Choroid plexus epithelial cell (primary cell): Measurements from ENCODE around the gene FRY.

Experiments
- DNase-seq: peaks from one replicate; pipeline ENCODE4 v3.0.0-alpha.2; 2010; ENCODE audit warnings: low read depth
- H3K4me3 ChIP-seq: 2 replicates; pipeline ENCODE4 v1.5.1; 2011; ENCODE audit warnings: low read depth, mild to moderate bottlenecking, control low read depth, low read length, moderate library complexity
- CTCF ChIP-seq: conservative IDR thresholded peaks from 2 replicates; pipeline ENCODE4 v1.5.1; 2011; ENCODE audit warnings: low read depth, mild to moderate bottlenecking, control low read depth, inconsistent platforms, low read length, moderate library complexity

The FRY gene

GRCh38 chr13:32315238-32316027, 283.9 kb downstream of the FRY start, which contains the start of the genes BRCA2 and ZAR1L:
Gene BRCA2, plus strand, starts transcription at chr13:32315508. Its CDS starts 953 bp downstream, at chr13:32316461.
Gene ZAR1L, minus strand, starts transcription at chr13:32315363. Its CDS starts 3,438 bp downstream, at chr13:32311925.
- peak; percentile 3 for TF ChIP-seq CTCF
- DNase-seq: peak; percentile 93
- peak within 1 kb of the TSS; percentile 75 for H3K4me3 ChIP-seq

GRCh38 chr13:32316028-32316339, 284.4 kb downstream of the FRY start:
- peak overlapping the region; percentile 75 for H3K4me3 ChIP-seq
- DNase-seq: no peak
- TF ChIP-seq CTCF: no peak

GRCh38 chr13:32316501-32316900, 284.9 kb downstream of the FRY start:
- H3K4me3 ChIP-seq: peak overlapping the region; percentile 75
- no peak for TF ChIP-seq CTCF
- DNase-seq: no peak

GRCh38 chr13:32317716-32318465, 286.3 kb downstream of the FRY start:
- H3K4me3 ChIP-seq: no peak overlapping the region
- no peak for DNase-seq
- no peak for TF ChIP-seq CTCF

- TF ChIP-seq CTCF: no peak
- no peak for DNase-seq
- H3K4me3 ChIP-seq: no peak overlapping the region
Measured at GRCh38 chr13:32320528-32320927, 289.0 kb downstream of the FRY start.

- no peak overlapping the region for H3K4me3 ChIP-seq
- DNase-seq: peak; percentile 62
- no peak for TF ChIP-seq CTCF
Measured at GRCh38 chr13:32323912-32324311, 292.3 kb downstream of the FRY start.
